Mesenchymal stem cell (in vitro differentiated cells and primary cell): Measurements from ENCODE around the gene SAP25.
"Not testable (repeated sequence)": the region's sequence is repeated elsewhere in the genome, so short reads cannot be mapped to it uniquely, and the experiment has no call there.

Source experiments
- DNase-seq: peaks from one replicate; pipeline ENCODE4 v3.0.0-alpha.2; 2013
- H2AFZ ChIP-seq: one replicate; pipeline ENCODE4 v1.6.1; 2013; ENCODE audit warnings: low read depth, mild to moderate bottlenecking, control low read depth, inconsistent platforms, low read length, moderate library complexity
- H2AK5ac ChIP-seq: 2 replicates; pipeline ENCODE4 v1.6.1; 2013; ENCODE audit warnings: low read length, moderate library complexity, mild to moderate bottlenecking, inconsistent platforms; ENCODE audit not compliant: severe bottlenecking
- H2BK120ac ChIP-seq: one replicate; pipeline ENCODE4 v1.6.1; 2013; ENCODE audit warnings: low read depth, mild to moderate bottlenecking, inconsistent platforms, low read length, moderate library complexity
- H2BK12ac ChIP-seq, 2 experiments: one replicate each; pipeline ENCODE4 v1.6.1; 2013; ENCODE audit warnings: inconsistent platforms in 2 of 2, low read length in 2 of 2, mild to moderate bottlenecking in 2 of 2, moderate library complexity in 2 of 2, control low read depth in 1 of 2
- H2BK15ac ChIP-seq: one replicate; pipeline ENCODE4 v1.6.1; 2013; ENCODE audit warnings: mild to moderate bottlenecking, low read depth, inconsistent platforms; ENCODE audit not compliant: poor library complexity, severe bottlenecking
- H2BK5ac ChIP-seq: 2 replicates; pipeline ENCODE4 v1.6.1; 2013; ENCODE audit warnings: low read depth, mild to moderate bottlenecking, low read length, control low read depth, inconsistent platforms; ENCODE audit not compliant: poor library complexity, severe bottlenecking
- H3K14ac ChIP-seq, 2 experiments: one replicate each; pipeline ENCODE4 v1.6.1; 2013; ENCODE audit warnings: inconsistent platforms in 2 of 2, low read length in 2 of 2, control low read depth in 1 of 2, mild to moderate bottlenecking in 1 of 2, moderate library complexity in 1 of 2
- H3K18ac ChIP-seq, 2 experiments: one replicate each; pipeline ENCODE4 v1.6.1; 2013; ENCODE audit warnings: inconsistent platforms in 2 of 2, low read length in 2 of 2, control low read depth in 1 of 2, low read depth in 1 of 2, mild to moderate bottlenecking in 1 of 2
- H3K23ac ChIP-seq, 2 experiments: one replicate each; pipeline ENCODE4 v1.6.1; 2013; ENCODE audit warnings: inconsistent platforms in 2 of 2, low read length in 2 of 2, mild to moderate bottlenecking in 2 of 2, moderate library complexity in 2 of 2, control low read depth in 1 of 2
- H3K27ac ChIP-seq: 2 replicates; pipeline ENCODE4 v1.5.1; 2013; ENCODE audit warnings: mild to moderate bottlenecking, moderate library complexity, low read length, control low read depth, inconsistent platforms; ENCODE audit not compliant: poor library complexity, severe bottlenecking
- H3K27me3 ChIP-seq, 2 experiments: 2 replicates each; pipeline versions ENCODE4 v1.6.1 to v1.7.0; 2013; ENCODE audit warnings: low read length in 2 of 2, mild to moderate bottlenecking in 2 of 2, moderate library complexity in 2 of 2, control low read depth in 1 of 2, inconsistent platforms in 1 of 2; ENCODE audit not compliant: control insufficient read depth in 1 of 2, insufficient read depth in 1 of 2
- H3K36me3 ChIP-seq, 2 experiments: 2 replicates each; pipeline versions ENCODE4 v1.6.1 to v1.7.0; 2013; ENCODE audit warnings: low read length in 2 of 2, control low read depth in 1 of 2, inconsistent platforms in 1 of 2, low read depth in 1 of 2, mild to moderate bottlenecking in 1 of 2; ENCODE audit not compliant: insufficient read depth in 2 of 2, control insufficient read depth in 1 of 2
- H3K4ac ChIP-seq, 2 experiments: one replicate each; pipeline ENCODE4 v1.6.1; 2013; ENCODE audit warnings: inconsistent platforms in 2 of 2, low read length in 2 of 2, mild to moderate bottlenecking in 2 of 2, moderate library complexity in 2 of 2, control low read depth in 1 of 2, low read depth in 1 of 2
- H3K4me1 ChIP-seq: 2 replicates; pipeline ENCODE4 v1.6.1; 2013; ENCODE audit warnings: low read depth, low read length, control low read depth; ENCODE audit not compliant: control insufficient read depth, insufficient read depth
- H3K4me2 ChIP-seq: 2 replicates; pipeline ENCODE4 v1.6.1; 2013; ENCODE audit warnings: low read length, mild to moderate bottlenecking, inconsistent platforms; ENCODE audit not compliant: poor library complexity, severe bottlenecking
- H3K4me3 ChIP-seq, 2 experiments: 2 replicates each; pipeline versions ENCODE4 v1.5.1 to v1.7.0; 2013; ENCODE audit warnings: low read length in 2 of 2, mild to moderate bottlenecking in 2 of 2, control low read depth in 1 of 2, low read depth in 1 of 2; ENCODE audit not compliant: insufficient read depth in 1 of 2
- H3K79me1 ChIP-seq: replicated peaks from 2 replicates; pipeline ENCODE4 v1.6.1; 2013; ENCODE audit warnings: mild to moderate bottlenecking, control low read depth, low read length, inconsistent platforms; ENCODE audit not compliant: poor library complexity, severe bottlenecking
- H3K9ac ChIP-seq: 2 replicates; pipeline ENCODE4 v1.7.0; 2013; ENCODE audit warnings: mild to moderate bottlenecking, low read length, moderate library complexity
- H3K9me3 ChIP-seq: 2 replicates; pipeline ENCODE4 v1.7.0; 2013; ENCODE audit warnings: mild to moderate bottlenecking, low read length; ENCODE audit not compliant: control insufficient read depth
- H4K8ac ChIP-seq: one replicate; pipeline ENCODE4 v1.6.1; 2013; ENCODE audit warnings: inconsistent platforms, mild to moderate bottlenecking, low read length, moderate library complexity
- H4K91ac ChIP-seq: one replicate; pipeline ENCODE4 v1.6.1; 2013; ENCODE audit warnings: mild to moderate bottlenecking, low read length, inconsistent platforms
- WGBS: methylation state at CpG from one replicate; pipeline ENCODE4 v1.1.7; 2013; ENCODE audit warnings: mixed read lengths; 5-methylcytosine and 5-hydroxymethylcytosine counted together

Gene SAP25

GRCh38 chr7:100552532-100552931 lies 21.2 kb downstream of the SAP25 start:
- H2BK15ac ChIP-seq, result no peak overlapping the region

GRCh38 chr7:100548446-100548845 lies 25.3 kb downstream of the SAP25 start:
- H2AFZ ChIP-seq, result not testable (repeated sequence)
- peak overlapping the region in 1 of 2 experiments; percentile 67 for H3K18ac ChIP-seq

More at GRCh38 chr7:100552532-100552931, 21.2 kb downstream of the SAP25 start:
- Histone ChIP-seq H3K14ac (no peak overlapping the region), H3K4ac (no peak overlapping the region), H3K4me1 (peaks cover 4% of the 10 kb centered on the region), H3K27ac (no peak overlapping the region), H4K8ac (no peak overlapping the region), H3K18ac (no peak overlapping the region), H2BK5ac (no peak overlapping the region), H3K9me3 (no peaks in the 10 kb centered on the region), H2AFZ (no peak overlapping the region), H3K4me3 (no peak overlapping the region), H3K23ac (no peak overlapping the region), H3K36me3 (peaks cover 33 to 51% of the 10 kb centered on the region in 2 experiments), H2AK5ac (no peak overlapping the region), H3K4me2 (no peak overlapping the region), H2BK120ac (no peak overlapping the region), H4K91ac (no peak overlapping the region), H3K27me3 (no peaks in the 10 kb centered on the region), H3K9ac (no peak overlapping the region), H3K79me1 (peaks cover 12% of the 10 kb centered on the region), H2BK12ac (no peak overlapping the region)
- no peak for DNase-seq
- WGBS, result 98% methylated on average over 2 of the region's 2 CpGs

GRCh38 chr7:100547872-100548271 lies 25.8 kb downstream of the SAP25 start:
- H3K9ac ChIP-seq, result peak overlapping the region; percentile 9
- no peak overlapping the region for H3K27ac ChIP-seq
- no peak overlapping the region for H2BK15ac ChIP-seq
- 58% methylated on average over 2 of the region's 2 CpGs for WGBS
- H4K8ac ChIP-seq, result peak overlapping the region; percentile 67
- H2BK120ac ChIP-seq, result peak overlapping the region; percentile 11
- H3K4ac ChIP-seq, result peak overlapping the region in 1 of 2 experiments; percentile 32
- peak overlapping the region in 1 of 2 experiments; percentile 4 for H3K18ac ChIP-seq
- H3K14ac ChIP-seq, result no peak overlapping the region
- H4K91ac ChIP-seq, result peak overlapping the region; percentile 84
- H2AK5ac ChIP-seq, result peak overlapping the region; percentile 93
- peaks cover 8% of the 10 kb centered on the region for H3K4me1 ChIP-seq
- no peak overlapping the region for H3K4me3 ChIP-seq
- H3K36me3 ChIP-seq, result peaks cover 13 to 27% of the 10 kb centered on the region in 2 experiments
- no peak overlapping the region for H2BK5ac ChIP-seq
- H3K4me2 ChIP-seq, result no peak overlapping the region
- DNase-seq, result no peak
- peak overlapping the region in 1 of 2 experiments; percentile 91 for H2BK12ac ChIP-seq
- H2AFZ ChIP-seq, result no peak overlapping the region
- no peaks in the 10 kb centered on the region for H3K9me3 ChIP-seq
- no peak overlapping the region for H3K23ac ChIP-seq
- no peaks in the 10 kb centered on the region for H3K27me3 ChIP-seq
- peaks cover 18% of the 10 kb centered on the region for H3K79me1 ChIP-seq

More at GRCh38 chr7:100548446-100548845, 25.3 kb downstream of the SAP25 start:
- Histone ChIP-seq H3K79me1 (peaks cover 18% of the 10 kb centered on the region), H3K36me3 (peaks cover 17 to 33% of the 10 kb centered on the region in 2 experiments), H2AK5ac (peak overlapping the region; percentile 20), H4K91ac (peak overlapping the region; percentile 34), H4K8ac (peak overlapping the region; percentile 61), H2BK12ac (peak overlapping the region; percentile 21 to 90)
- not testable (repeated sequence) for H3K23ac ChIP-seq, H3K4me1 ChIP-seq, H3K27me3 ChIP-seq, H3K27ac ChIP-seq, H2BK5ac ChIP-seq, H3K4ac ChIP-seq, H3K9ac ChIP-seq, H3K14ac ChIP-seq, H3K4me2 ChIP-seq, H2BK15ac ChIP-seq, DNase-seq, H2BK120ac ChIP-seq, H3K4me3 ChIP-seq, H3K9me3 ChIP-seq
- WGBS, result 87% methylated on average over 4 of the region's 5 CpGs

GRCh38 chr7:100546926-100547800 lies 26.5 kb downstream of the SAP25 start:
- no peak overlapping the region for H4K91ac ChIP-seq
- H3K14ac ChIP-seq, result no peak overlapping the region
- peaks cover 7 to 20% of the 10 kb centered on the region in 2 experiments for H3K36me3 ChIP-seq
- peak overlapping the region; percentile 97 for H3K27ac ChIP-seq
- H2BK15ac ChIP-seq, result peak overlapping the region; percentile 38
- H2AK5ac ChIP-seq, result peak overlapping the region; percentile 93
- H3K9ac ChIP-seq, result peak overlapping the region; percentile 73
- H3K79me1 ChIP-seq, result peaks cover 23% of the 10 kb centered on the region
- peak overlapping the region in 1 of 2 experiments; percentile 32 for H3K4ac ChIP-seq
- peak overlapping the region in 1 of 2 experiments; percentile 61 for H3K18ac ChIP-seq
- peak overlapping the region; percentile 11 for H2BK120ac ChIP-seq
- WGBS, result 88% methylated on average over 8 of the region's 9 CpGs
- H3K4me1 ChIP-seq, result peaks cover 8% of the 10 kb centered on the region
- peak overlapping the region; percentile 37 to 91 for H2BK12ac ChIP-seq
- H3K4me2 ChIP-seq, result no peak overlapping the region
- H2AFZ ChIP-seq, result no peak overlapping the region
- no peak for DNase-seq
- H3K27me3 ChIP-seq, result no peaks in the 10 kb centered on the region
- H3K9me3 ChIP-seq, result no peaks in the 10 kb centered on the region
- H3K4me3 ChIP-seq, result no peak overlapping the region
- no peak overlapping the region for H2BK5ac ChIP-seq
- peak overlapping the region; percentile 61 for H4K8ac ChIP-seq
- no peak overlapping the region for H3K23ac ChIP-seq
